ENCODE results near the gene JCHAIN. TPM values are rescaled to one million over a fixed set of nuclear protein-coding genes. Genes with fewer than 3 reads are reported as not detected.

Gene JCHAIN
- total RNA-seq, 6 experiments from 2014 or later: 3.9 to 39.7 (median 9.3) TPM

GRCh38 chr4:70706516-70706915 lies 40.2 kb upstream of the JCHAIN start:
- no peak for ATAC-seq
- no peaks in the 10 kb centered on the region for H3K27me3 ChIP-seq
- TF ChIP-seq POLR2A (IDR thresholded peaks at IDR 0.05): no peak
- TF ChIP-seq CTCF (IDR thresholded peaks at IDR 0.05): no peak
- 100% methylated on average over 1 of the region's 1 CpG for WGBS (ENCODE audit: insufficient coverage, low coverage, low lambda C conversion rate, missing lambda C conversion rate)
- no peaks in the 10 kb centered on the region for H3K36me3 ChIP-seq
- peak overlapping the region; percentile 76 to 93 (median 80) for H3K4me3 ChIP-seq
- H3K9me3 ChIP-seq: no peaks in the 10 kb centered on the region
- H3K27ac ChIP-seq: no peak overlapping the region
- DNase-seq: no peak
- intact Hi-C loops (cut with DNase I): no loop called here
- peaks cover 0 to 33% (median 11%) of the 10 kb centered on the region in 4 donors for H3K4me1 ChIP-seq

DNA sequence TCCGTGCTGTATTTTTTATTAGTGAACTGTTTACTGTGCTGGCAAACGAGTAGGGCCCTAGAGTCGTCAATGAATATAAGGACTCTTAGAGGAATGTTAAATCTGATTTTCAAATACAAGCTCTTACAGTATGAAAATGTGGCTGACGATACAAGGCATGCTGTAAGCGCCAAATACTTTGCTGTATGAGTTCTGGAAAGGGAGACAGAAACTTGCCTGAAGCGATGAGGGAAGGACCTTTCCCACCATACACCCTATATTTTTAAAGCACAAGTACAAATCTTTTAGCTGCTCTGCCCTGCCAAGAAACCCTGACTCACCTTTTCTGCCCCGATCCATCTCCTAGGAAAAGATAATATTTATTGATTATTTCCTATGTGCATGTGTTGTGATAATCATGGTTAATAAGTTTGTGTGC lies 39.7 kb upstream of the JCHAIN start:
- intact Hi-C loops (cut with DNase I): no loop called here
- no peaks in the 10 kb centered on the region for H3K36me3 ChIP-seq
- H3K27ac ChIP-seq: peak overlapping the region; percentile 81 to 95 (median 92)
- no peak for DNase-seq
- H3K27me3 ChIP-seq: no peaks in the 10 kb centered on the region
- peaks cover 0 to 29% (median 9%) of the 10 kb centered on the region in 4 donors for H3K4me1 ChIP-seq
- peak overlapping the region; percentile 76 to 93 (median 80) for H3K4me3 ChIP-seq
- no peak for ATAC-seq
- TF ChIP-seq POLR2A (IDR thresholded peaks at IDR 0.05): no peak
- TF ChIP-seq CTCF (IDR thresholded peaks at IDR 0.05): no peak
- 2% methylated on average over 7 of the region's 7 CpGs for WGBS (ENCODE audit: insufficient coverage, low coverage, low lambda C conversion rate, missing lambda C conversion rate)
- H3K9me3 ChIP-seq: no peaks in the 10 kb centered on the region

DNA sequence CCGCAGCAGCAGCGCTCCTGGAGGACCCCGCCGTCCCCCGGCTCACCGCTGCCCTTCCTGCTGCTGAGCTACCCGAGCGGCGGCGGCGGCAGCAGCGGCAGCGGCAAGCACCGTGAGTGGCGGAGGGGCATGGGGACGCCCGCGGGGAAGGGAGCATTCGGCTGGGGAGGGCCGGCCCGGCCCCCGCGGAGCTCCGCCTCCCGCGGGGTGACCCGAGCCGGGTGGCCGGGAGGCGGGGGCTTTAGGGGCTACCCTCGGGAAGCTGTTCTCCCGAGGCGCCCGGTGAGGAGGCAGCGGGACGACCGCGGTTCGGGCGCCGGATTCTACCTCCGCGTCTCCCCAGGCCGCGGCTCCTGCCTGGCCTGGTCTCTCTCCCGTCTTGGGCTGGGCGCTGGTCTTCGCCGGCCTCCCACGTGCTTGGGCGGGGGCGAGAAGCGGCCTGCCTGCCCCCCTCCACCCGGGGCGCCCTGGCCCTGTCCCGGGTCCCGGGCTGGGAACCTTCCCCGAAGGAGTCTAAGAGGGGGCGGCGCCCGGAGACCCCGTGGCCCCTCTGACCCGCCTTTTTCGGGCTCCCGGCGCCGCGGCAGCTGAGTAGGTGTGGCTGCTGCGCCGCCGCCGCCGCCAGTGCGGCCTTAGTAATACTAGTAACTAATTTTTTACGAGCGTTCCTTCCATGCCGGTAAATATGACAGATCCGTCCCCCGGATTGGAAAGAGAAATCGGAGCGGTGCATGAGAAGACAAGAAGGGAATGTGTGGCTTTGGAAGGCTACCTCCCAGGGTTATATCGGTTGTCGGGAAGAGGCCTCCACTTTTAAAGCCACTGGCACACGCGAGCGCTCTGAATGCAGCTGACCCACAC lies 39.1 kb upstream of the JCHAIN start:
- Histone ChIP-seq H3K27me3 (no peaks in the 10 kb centered on the region), H3K4me1 (peaks cover 0 to 27% (median 9%) of the 10 kb centered on the region in 4 donors), H3K36me3 (no peaks in the 10 kb centered on the region), H3K9me3 (no peaks in the 10 kb centered on the region), H3K4me3 (peak overlapping the region; percentile 76 to 93 (median 80)), H3K27ac (peak overlapping the region; percentile 81 to 95 (median 92))
- 1% methylated on average over 25 of the region's 86 CpGs for WGBS (ENCODE audit: insufficient coverage, low coverage, low lambda C conversion rate, missing lambda C conversion rate)
- TF ChIP-seq CTCF (IDR thresholded peaks at IDR 0.05) (no peak), POLR2A (IDR thresholded peaks at IDR 0.05) (peak; percentile 47)
- intact Hi-C loops (cut with DNase I): no loop called here
- ATAC-seq (peak; percentile 65 to 86 (median 76)), DNase-seq (peak; percentile 80 to 85 (median 84))

DNA sequence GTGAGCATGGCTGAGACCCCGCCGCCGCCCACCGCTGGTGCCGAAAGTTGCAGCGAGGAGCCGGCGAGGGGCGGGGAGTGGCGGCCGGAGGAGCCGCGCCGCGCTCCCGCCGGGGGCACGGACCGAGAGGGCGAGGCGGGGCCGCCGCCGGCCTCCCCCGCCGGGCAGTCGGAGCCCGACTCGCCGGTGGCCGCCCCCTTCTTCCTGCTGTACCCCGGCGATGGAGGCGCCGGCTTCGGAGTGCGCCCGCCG lies 38.5 kb upstream of the JCHAIN start:
- intact Hi-C loops (cut with DNase I): no loop called here
- Histone ChIP-seq H3K36me3 (no peaks in the 10 kb centered on the region), H3K27me3 (no peaks in the 10 kb centered on the region), H3K4me3 (peak overlapping the region; percentile 76 to 93 (median 80)), H3K4me1 (peaks cover 0 to 26% (median 8%) of the 10 kb centered on the region in 4 donors), H3K27ac (peak overlapping the region; percentile 81 to 95 (median 92)), H3K9me3 (no peaks in the 10 kb centered on the region)
- DNase-seq: no peak
- ATAC-seq: peak; percentile 5 to 55 (median 42)
- no peak for TF ChIP-seq CTCF (IDR thresholded peaks at IDR 0.05)
- TF ChIP-seq POLR2A (IDR thresholded peaks at IDR 0.05): no peak
- WGBS (ENCODE audit: insufficient coverage, low coverage, low lambda C conversion rate, missing lambda C conversion rate): no CpG with 5 or more reads among the region's 39 CpGs

All from right lobe of liver (tissue), 6 donors.